Measurements from ENCODE around the gene ASTN2. TPM values are rescaled to one million over a fixed set of nuclear protein-coding genes. Genes with fewer than 3 reads are reported as not detected.

Gene ASTN2
- polyA plus RNA-seq, 2 donors, result 0.26 to 0.35 TPM

- Histone ChIP-seq H3K4me3 (ENCODE audit: low read depth in 1 of 2, low read length in 2 of 2) (no peak overlapping the region), H3K36me3 (ENCODE audit: control insufficient read depth in 2 of 2, insufficient read depth in 2 of 2, low read length in 1 of 2) (no peaks in the 10 kb centered on the region), H3K27me3 (ENCODE audit: control insufficient read depth in 1 of 2, insufficient read depth in 2 of 2, low read length in 2 of 2) (no peaks in the 10 kb centered on the region), H3K4me1 (ENCODE audit: control insufficient read depth in 2 of 2, insufficient read depth in 2 of 2, low read length in 1 of 2) (no peaks in the 10 kb centered on the region), H3K27ac (ENCODE audit: low read depth in 2 of 2, low read length in 1 of 2) (no peak overlapping the region), H3K9me3 (ENCODE audit: control insufficient read depth in 2 of 2, insufficient read depth in 1 of 2, low read depth in 1 of 2, low read length in 1 of 2) (no peaks in the 10 kb centered on the region)
- WGBS, 2 donors, result 77 to 81% methylated on average over 6 of the region's 6 CpGs
These were observed 326.1 kb downstream of the ASTN2 start for GRCh38 chr9:117088786-117089185.

DNA sequence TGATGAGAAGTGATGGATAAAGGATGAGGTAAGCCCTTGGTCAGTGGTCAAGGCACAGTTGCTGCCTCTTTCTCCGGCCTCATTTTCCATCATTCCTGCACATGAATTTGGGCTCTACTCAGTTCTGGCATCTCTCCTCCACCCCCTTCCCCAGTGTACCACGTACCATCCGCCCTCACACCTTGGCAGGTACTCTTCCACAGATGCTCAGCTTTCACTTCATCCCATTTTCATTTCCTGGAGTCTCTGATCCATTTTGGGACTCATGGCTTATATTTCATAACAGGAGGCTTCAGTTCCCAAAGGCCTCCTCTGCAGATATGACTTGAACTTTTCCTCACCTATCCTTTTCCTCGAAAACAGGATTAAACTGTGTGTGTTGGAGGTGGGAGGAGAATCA, 326.7 kb downstream of the ASTN2 start:
- no peaks in the 10 kb centered on the region for H3K9me3 ChIP-seq (ENCODE audit: control insufficient read depth in 2 of 2, insufficient read depth in 1 of 2, low read depth in 1 of 2, low read length in 1 of 2)
- no peak overlapping the region for H3K27ac ChIP-seq (ENCODE audit: low read depth in 2 of 2, low read length in 1 of 2)
- WGBS, 2 donors, result 63 to 67% methylated on average over 4 of the region's 4 CpGs
- no peaks in the 10 kb centered on the region for H3K4me1 ChIP-seq (ENCODE audit: control insufficient read depth in 2 of 2, insufficient read depth in 2 of 2, low read length in 1 of 2)
- no peaks in the 10 kb centered on the region for H3K27me3 ChIP-seq (ENCODE audit: control insufficient read depth in 1 of 2, insufficient read depth in 2 of 2, low read length in 2 of 2)
- H3K36me3 ChIP-seq (ENCODE audit: control insufficient read depth in 2 of 2, insufficient read depth in 2 of 2, low read length in 1 of 2), result no peaks in the 10 kb centered on the region
- H3K4me3 ChIP-seq (ENCODE audit: low read depth in 1 of 2, low read length in 2 of 2), result no peak overlapping the region

GRCh38 chr9:117084221-117084620, 330.6 kb downstream of the ASTN2 start:
- Histone ChIP-seq H3K4me1 (ENCODE audit: control insufficient read depth in 2 of 2, insufficient read depth in 2 of 2, low read length in 1 of 2) (no peaks in the 10 kb centered on the region), H3K36me3 (ENCODE audit: control insufficient read depth in 2 of 2, insufficient read depth in 2 of 2, low read length in 1 of 2) (no peaks in the 10 kb centered on the region), H3K27ac (ENCODE audit: low read depth in 2 of 2, low read length in 1 of 2) (no peak overlapping the region), H3K27me3 (ENCODE audit: control insufficient read depth in 1 of 2, insufficient read depth in 2 of 2, low read length in 2 of 2) (no peaks in the 10 kb centered on the region), H3K9me3 (ENCODE audit: control insufficient read depth in 2 of 2, insufficient read depth in 1 of 2, low read depth in 1 of 2, low read length in 1 of 2) (no peaks in the 10 kb centered on the region), H3K4me3 (ENCODE audit: low read depth in 1 of 2, low read length in 2 of 2) (no peak overlapping the region)
- WGBS, 2 donors, result 76 to 81% methylated on average over 4 of the region's 4 CpGs

DNA sequence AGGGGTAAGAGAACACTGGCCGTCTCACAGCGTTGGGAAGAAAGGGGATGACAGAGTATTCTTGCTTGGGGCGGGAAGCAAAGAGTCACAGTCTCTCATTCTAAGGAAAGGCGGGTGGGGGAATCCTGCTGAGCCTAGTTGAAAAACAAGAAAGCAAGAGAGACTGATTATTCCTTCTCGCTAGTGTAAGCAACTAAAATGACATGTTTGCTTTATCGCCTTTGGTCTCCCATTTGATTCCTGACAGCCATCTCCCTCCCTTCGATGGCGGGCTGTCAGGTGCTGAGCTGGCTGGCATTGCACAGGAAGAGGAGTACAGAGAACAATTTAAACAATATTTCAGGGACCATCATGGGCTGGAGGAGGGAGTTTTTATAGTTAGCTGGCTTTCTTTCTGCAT, 331.3 kb downstream of the ASTN2 start:
- H3K9me3 ChIP-seq (ENCODE audit: control insufficient read depth in 2 of 2, insufficient read depth in 1 of 2, low read depth in 1 of 2, low read length in 1 of 2), result no peaks in the 10 kb centered on the region
- H3K36me3 ChIP-seq (ENCODE audit: control insufficient read depth in 2 of 2, insufficient read depth in 2 of 2, low read length in 1 of 2), result no peaks in the 10 kb centered on the region
- no peaks in the 10 kb centered on the region for H3K27me3 ChIP-seq (ENCODE audit: control insufficient read depth in 1 of 2, insufficient read depth in 2 of 2, low read length in 2 of 2)
- no peak overlapping the region for H3K27ac ChIP-seq (ENCODE audit: low read depth in 2 of 2, low read length in 1 of 2)
- WGBS, 2 donors, result 66 to 67% methylated on average over 8 of the region's 8 CpGs
- H3K4me1 ChIP-seq (ENCODE audit: control insufficient read depth in 2 of 2, insufficient read depth in 2 of 2, low read length in 1 of 2), result no peaks in the 10 kb centered on the region
- H3K4me3 ChIP-seq (ENCODE audit: low read depth in 1 of 2, low read length in 2 of 2), result no peak overlapping the region

GRCh38 chr9:117081641-117082317, 333.1 kb downstream of the ASTN2 start:
- H3K4me3 ChIP-seq (ENCODE audit: low read depth in 1 of 2, low read length in 2 of 2), result no peak overlapping the region
- H3K4me1 ChIP-seq (ENCODE audit: control insufficient read depth in 2 of 2, insufficient read depth in 2 of 2, low read length in 1 of 2), result no peaks in the 10 kb centered on the region
- WGBS, 2 donors, result 31 to 34% methylated on average over 5 of the region's 5 CpGs
- no peaks in the 10 kb centered on the region for H3K36me3 ChIP-seq (ENCODE audit: control insufficient read depth in 2 of 2, insufficient read depth in 2 of 2, low read length in 1 of 2)
- H3K27me3 ChIP-seq (ENCODE audit: control insufficient read depth in 1 of 2, insufficient read depth in 2 of 2, low read length in 2 of 2), result no peaks in the 10 kb centered on the region
- no peak overlapping the region for H3K27ac ChIP-seq (ENCODE audit: low read depth in 2 of 2, low read length in 1 of 2)
- H3K9me3 ChIP-seq (ENCODE audit: control insufficient read depth in 2 of 2, insufficient read depth in 1 of 2, low read depth in 1 of 2, low read length in 1 of 2), result no peaks in the 10 kb centered on the region

DNA sequence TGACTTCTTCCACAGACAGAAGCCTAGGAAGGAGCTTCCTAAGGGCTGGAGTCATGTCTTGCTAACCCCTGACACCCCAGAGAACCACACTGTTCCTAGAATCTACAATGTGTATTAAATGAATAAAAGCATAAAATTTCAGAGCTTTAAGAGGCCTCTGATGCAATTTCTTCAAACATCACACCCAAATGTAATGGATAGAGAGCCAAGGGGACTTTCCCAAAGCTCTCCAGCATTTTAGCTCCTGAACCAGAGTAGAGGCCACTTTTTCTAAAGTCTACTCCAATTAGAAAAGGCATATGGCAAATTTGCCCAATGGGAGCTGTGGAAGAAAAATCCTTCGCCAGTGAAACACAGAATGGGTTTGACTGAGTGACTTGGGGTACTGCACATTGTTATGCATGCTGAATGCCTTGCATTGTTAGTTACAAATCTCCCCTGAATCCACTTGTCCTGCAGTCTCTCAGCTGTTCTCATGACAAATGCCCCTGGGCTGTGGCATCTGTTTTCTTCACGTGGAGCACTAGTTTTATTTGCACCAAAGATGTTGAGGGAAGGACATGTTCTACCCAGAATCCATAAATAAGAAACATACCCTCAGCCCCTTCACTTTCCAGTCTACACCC, 334.0 kb downstream of the ASTN2 start:
- 42 to 56% methylated on average over 2 of the region's 2 CpGs for WGBS, 2 donors
- Histone ChIP-seq H3K27ac (ENCODE audit: low read depth in 2 of 2, low read length in 1 of 2) (no peak overlapping the region), H3K4me3 (ENCODE audit: low read depth in 1 of 2, low read length in 2 of 2) (no peak overlapping the region), H3K9me3 (ENCODE audit: control insufficient read depth in 2 of 2, insufficient read depth in 1 of 2, low read depth in 1 of 2, low read length in 1 of 2) (no peaks in the 10 kb centered on the region), H3K27me3 (ENCODE audit: control insufficient read depth in 1 of 2, insufficient read depth in 2 of 2, low read length in 2 of 2) (no peaks in the 10 kb centered on the region), H3K36me3 (ENCODE audit: control insufficient read depth in 2 of 2, insufficient read depth in 2 of 2, low read length in 1 of 2) (no peaks in the 10 kb centered on the region), H3K4me1 (ENCODE audit: control insufficient read depth in 2 of 2, insufficient read depth in 2 of 2, low read length in 1 of 2) (no peaks in the 10 kb centered on the region)

DNA sequence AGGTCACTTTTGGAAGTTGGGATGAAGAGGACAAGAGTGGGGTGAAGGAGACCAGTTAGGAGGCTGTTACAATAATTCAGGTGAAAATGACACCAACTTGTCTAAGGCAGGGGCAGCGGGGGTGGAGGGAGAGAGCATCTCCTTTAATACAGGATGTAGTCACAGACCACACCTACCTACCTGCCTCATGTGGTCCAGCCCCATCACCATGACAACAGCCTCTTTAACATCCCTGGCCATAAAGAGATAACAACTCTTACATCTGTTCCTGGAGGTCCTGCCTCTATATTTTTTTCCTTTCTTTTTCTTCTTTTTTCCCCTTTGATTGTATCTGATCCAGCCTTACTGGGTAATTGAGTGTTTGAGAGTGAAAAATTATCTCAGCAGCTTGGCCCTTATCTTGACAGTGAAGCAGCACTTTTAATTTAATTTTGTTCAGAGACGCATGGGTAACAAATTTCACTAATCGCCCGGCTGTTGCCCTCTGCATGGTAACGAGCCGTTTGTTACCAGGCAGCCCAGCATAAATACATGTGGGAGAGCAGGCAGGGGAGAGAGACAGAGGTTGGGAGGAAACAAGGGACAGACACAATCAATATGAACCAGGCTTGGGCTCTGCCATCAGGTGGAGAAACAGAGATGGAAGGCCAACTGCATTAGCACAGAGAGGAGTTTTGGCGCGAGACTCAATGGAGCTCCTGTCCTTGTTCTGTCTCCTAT, 338.1 kb downstream of the ASTN2 start:
- Histone ChIP-seq H3K27me3 (ENCODE audit: control insufficient read depth in 1 of 2, insufficient read depth in 2 of 2, low read length in 2 of 2) (no peaks in the 10 kb centered on the region), H3K4me1 (ENCODE audit: control insufficient read depth in 2 of 2, insufficient read depth in 2 of 2, low read length in 1 of 2) (no peaks in the 10 kb centered on the region), H3K36me3 (ENCODE audit: control insufficient read depth in 2 of 2, insufficient read depth in 2 of 2, low read length in 1 of 2) (no peaks in the 10 kb centered on the region), H3K27ac (ENCODE audit: low read depth in 2 of 2, low read length in 1 of 2) (no peak overlapping the region), H3K9me3 (ENCODE audit: control insufficient read depth in 2 of 2, insufficient read depth in 1 of 2, low read depth in 1 of 2, low read length in 1 of 2) (no peaks in the 10 kb centered on the region), H3K4me3 (ENCODE audit: low read depth in 1 of 2, low read length in 2 of 2) (no peak overlapping the region)
- WGBS, 2 donors, result 75 to 83% methylated on average over 8 of the region's 8 CpGs

- Histone ChIP-seq H3K9me3 (ENCODE audit: control insufficient read depth in 2 of 2, insufficient read depth in 1 of 2, low read depth in 1 of 2, low read length in 1 of 2) (no peaks in the 10 kb centered on the region), H3K4me1 (ENCODE audit: control insufficient read depth in 2 of 2, insufficient read depth in 2 of 2, low read length in 1 of 2) (no peaks in the 10 kb centered on the region), H3K27me3 (ENCODE audit: control insufficient read depth in 1 of 2, insufficient read depth in 2 of 2, low read length in 2 of 2) (no peaks in the 10 kb centered on the region), H3K4me3 (ENCODE audit: low read depth in 1 of 2, low read length in 2 of 2) (no peak overlapping the region), H3K27ac (ENCODE audit: low read depth in 2 of 2, low read length in 1 of 2) (no peak overlapping the region), H3K36me3 (ENCODE audit: control insufficient read depth in 2 of 2, insufficient read depth in 2 of 2, low read length in 1 of 2) (no peaks in the 10 kb centered on the region)
These were observed 339.2 kb downstream of the ASTN2 start for GRCh38 chr9:117075636-117076035.

GRCh38 chr9:117074784-117075520, 339.9 kb downstream of the ASTN2 start:
- WGBS, 2 donors, result 55 to 66% methylated on average over 7 of the region's 7 CpGs
- no peaks in the 10 kb centered on the region for H3K4me1 ChIP-seq (ENCODE audit: control insufficient read depth in 2 of 2, insufficient read depth in 2 of 2, low read length in 1 of 2)
- H3K27me3 ChIP-seq (ENCODE audit: control insufficient read depth in 1 of 2, insufficient read depth in 2 of 2, low read length in 2 of 2), result no peaks in the 10 kb centered on the region
- H3K36me3 ChIP-seq (ENCODE audit: control insufficient read depth in 2 of 2, insufficient read depth in 2 of 2, low read length in 1 of 2), result no peaks in the 10 kb centered on the region
- H3K9me3 ChIP-seq (ENCODE audit: control insufficient read depth in 2 of 2, insufficient read depth in 1 of 2, low read depth in 1 of 2, low read length in 1 of 2), result no peaks in the 10 kb centered on the region
- H3K27ac ChIP-seq (ENCODE audit: low read depth in 2 of 2, low read length in 1 of 2), result no peak overlapping the region
- H3K4me3 ChIP-seq (ENCODE audit: low read depth in 1 of 2, low read length in 2 of 2), result no peak overlapping the region

Measured in esophagus (tissue), 2 donors.